GM20000 (cell line): ENCODE measurements around the gene RPP14.

Experiments used
- DNase-seq: peaks from one replicate; pipeline ENCODE4 v3.0.0; 2012; ENCODE audit warnings: low spot score
- TF ChIP-seq, protein P1 (sequence below): IDR thresholded peaks from 2 replicates; pipeline ENCODE4 v1.5.1; 2012; ENCODE audit warnings: mild to moderate bottlenecking, control low read depth; ENCODE audit errors: extremely low read depth, missing control alignments

Gene RPP14

DNA sequence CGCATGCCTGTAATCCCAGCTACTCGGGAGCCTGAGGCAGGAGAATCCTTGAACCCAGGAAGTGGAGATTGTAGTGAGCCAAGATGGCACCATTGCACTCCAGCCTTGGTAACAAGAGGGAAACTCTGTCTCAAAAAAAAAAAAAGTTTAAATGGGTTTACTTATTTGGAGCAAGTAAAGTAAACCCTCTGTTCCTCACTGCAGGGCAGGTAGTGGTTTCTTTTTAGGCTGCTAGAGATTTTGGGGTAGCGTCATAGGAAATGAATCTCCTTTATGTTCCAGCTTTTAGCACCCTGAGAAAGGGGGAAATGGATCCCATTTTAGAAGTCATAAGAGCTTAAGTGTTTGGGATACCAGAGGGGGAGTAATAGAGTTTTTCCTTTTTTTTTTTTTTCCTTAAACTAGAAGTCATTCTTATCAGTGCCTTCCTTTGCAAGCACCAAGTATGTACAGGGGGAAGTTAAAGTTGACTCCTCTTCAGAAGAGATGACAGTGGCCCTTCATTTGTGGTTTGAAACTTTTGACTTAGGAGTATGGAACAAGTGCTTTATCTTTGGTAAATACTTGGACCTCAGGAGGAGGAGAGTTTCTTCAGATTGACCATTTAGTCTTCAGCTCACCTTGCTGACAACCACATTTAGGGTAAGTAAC, 34.7 kb downstream of the RPP14 start:
- TF ChIP-seq, protein P1, sequence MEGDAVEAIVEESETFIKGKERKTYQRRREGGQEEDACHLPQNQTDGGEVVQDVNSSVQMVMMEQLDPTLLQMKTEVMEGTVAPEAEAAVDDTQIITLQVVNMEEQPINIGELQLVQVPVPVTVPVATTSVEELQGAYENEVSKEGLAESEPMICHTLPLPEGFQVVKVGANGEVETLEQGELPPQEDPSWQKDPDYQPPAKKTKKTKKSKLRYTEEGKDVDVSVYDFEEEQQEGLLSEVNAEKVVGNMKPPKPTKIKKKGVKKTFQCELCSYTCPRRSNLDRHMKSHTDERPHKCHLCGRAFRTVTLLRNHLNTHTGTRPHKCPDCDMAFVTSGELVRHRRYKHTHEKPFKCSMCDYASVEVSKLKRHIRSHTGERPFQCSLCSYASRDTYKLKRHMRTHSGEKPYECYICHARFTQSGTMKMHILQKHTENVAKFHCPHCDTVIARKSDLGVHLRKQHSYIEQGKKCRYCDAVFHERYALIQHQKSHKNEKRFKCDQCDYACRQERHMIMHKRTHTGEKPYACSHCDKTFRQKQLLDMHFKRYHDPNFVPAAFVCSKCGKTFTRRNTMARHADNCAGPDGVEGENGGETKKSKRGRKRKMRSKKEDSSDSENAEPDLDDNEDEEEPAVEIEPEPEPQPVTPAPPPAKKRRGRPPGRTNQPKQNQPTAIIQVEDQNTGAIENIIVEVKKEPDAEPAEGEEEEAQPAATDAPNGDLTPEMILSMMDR, result no peak
- no peak for DNase-seq

DNA sequence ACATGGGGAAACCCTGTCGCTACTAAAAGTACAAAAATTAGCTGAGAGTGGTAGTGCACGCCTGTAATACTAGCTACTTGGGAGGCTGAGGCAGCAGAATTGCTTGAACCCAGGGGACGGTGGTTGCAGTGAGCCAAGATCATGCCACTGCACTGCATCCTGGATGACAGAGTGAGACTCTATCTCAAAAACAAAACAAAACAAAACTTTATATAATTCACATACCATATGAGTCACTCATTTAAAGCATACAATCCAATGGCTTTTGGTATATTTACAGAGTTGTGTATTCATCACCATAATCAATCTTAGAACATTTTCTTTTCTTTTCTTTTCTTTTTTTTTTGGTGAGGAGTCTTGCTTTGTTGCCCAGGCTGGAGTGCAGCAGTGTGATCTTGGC, 35.3 kb downstream of the RPP14 start:
- TF ChIP-seq, protein P1, result no peak
- DNase-seq, result no peak

DNA sequence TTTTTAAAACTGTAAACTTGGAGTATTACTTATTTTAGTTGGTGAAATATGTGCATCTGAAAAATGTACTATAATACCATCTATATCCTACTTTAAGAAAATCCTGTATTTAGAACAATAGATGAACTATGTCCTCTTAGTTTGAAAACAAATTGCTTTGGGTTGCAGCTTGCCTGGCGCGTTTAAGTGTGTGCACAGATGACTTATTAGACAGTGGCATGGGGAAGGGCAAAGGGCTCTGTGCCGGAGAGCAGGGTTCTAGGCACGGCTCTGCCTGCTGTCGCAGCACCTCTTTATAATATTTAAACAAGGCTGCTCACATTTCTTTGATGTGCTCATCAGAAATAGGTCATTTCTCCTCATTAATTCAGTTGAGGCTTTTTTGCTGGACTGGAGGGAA, 36.6 kb downstream of the RPP14 start:
- DNase-seq, result no peak
- TF ChIP-seq, protein P1, result no peak

DNA sequence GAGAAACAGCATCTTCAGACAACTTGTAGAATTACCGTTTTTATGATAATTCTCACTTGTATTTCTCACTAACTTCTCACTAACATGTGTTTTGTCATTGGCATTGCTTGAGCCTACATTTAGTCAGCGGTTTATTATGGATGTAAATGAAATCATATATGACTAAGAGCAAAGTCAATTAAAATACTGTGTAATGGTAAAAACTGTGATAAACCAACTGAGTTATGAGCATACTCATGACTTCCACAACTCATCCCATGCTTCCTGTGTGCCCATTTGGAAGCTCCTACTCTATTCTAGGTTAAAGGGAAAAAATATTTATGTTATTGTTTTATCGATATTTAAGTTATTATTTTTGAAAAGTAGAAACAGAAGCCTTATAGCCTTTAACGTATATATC, 39.4 kb downstream of the RPP14 start:
- TF ChIP-seq, protein P1, result no peak

DNA sequence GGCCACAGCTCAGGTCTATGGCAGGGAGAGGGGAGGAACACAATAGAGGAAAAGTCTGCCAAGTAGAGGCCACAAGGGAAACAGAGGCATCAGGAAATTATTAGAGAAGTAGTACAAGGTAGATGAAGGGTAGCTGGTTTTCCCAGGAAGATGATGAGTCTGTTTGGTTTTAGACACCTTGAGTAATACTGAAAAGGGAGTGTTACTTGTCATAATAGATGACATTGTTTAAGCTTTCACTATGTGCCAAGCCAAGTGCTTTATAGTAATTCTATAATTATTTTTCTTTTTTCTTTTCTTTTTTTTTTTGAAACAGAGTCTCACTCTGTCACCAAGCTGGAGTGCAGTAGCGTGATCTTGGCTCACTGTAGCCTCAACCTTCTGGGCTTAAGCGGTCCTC, 40.3 kb downstream of the RPP14 start:
- TF ChIP-seq, protein P1, result no peak

More for the DNA sequence above, 39.4 kb downstream of the RPP14 start:
- no peak for DNase-seq

DNA sequence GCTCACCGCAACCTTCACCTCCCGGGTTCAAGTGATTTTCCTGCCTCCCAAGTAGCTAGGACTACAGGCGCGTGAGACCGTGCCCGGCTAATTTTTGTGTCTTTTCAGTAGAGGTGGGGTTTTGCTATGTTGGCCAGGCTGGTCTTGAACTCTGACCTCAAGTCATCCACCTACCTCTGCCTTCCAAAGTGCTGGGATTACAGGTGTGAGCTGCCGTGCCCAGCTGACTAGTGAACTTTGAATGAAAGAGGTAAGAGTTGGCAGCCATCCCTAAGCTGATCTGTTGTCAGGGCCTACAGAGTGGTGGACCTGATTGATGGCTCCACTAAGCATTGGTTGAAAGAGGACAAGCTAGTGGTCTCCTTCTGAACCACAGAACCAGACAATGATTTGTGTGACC, 41.9 kb downstream of the RPP14 start:
- DNase-seq, result no peak

More for the DNA sequence above, 40.3 kb downstream of the RPP14 start:
- DNase-seq, result no peak

DNA sequence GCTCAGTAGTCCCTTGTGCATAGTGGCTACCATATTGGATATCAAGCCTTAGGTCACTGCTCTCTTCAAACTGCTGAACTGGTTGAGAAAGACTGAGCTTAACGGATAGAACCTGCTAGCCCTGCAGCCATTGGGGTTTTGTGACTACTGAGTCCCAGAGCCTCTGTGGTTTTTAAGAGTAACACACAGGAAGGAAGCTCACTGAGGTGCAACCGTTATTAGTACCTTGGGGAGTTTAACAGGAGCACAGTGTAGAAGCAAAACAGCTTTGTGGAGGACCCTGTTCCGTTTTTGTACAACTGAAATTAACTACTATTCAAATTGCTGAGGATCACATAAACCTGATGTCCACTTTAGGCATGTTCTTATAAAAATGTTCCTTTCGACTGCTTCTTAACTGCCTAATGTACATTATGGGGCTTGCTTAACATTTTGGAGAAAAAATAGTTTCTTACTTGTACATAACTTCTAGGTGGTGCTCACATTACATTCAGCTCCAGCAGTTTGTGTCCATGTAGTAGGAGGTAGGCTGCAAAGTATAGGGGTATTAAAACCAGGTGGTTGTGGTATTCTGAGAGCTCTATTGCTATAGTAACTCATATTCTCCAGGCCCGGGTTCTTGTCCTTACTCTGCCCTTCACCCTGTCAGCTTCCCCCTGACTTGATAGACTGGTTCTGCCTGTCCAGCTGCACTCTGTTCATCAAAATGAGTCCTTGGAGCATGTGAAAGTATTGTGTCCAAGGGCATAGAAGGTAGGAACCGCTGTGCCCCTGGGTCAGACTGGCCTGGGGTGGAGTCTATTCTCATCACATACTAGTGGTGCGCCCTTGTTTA, 44.0 kb downstream of the RPP14 start:
- DNase-seq, result peak; percentile 61
- TF ChIP-seq, protein P1, result no peak

More for the DNA sequence above, 41.9 kb downstream of the RPP14 start:
- TF ChIP-seq, protein P1, result no peak
